ENCODE results near the gene ZNF605. TPM values are rescaled to one million over a fixed set of nuclear protein-coding genes. Genes with fewer than 3 reads are reported as not detected.

The ZNF605 gene
- total and polyA plus RNA-seq, 2 of the 4 experiments (the other 2 are of a cell fraction), result 3.6 to 9.9 TPM

- Histone ChIP-seq H3K56ac (ENCODE audit: extremely low read depth, insufficient read depth, low read length) (no peak overlapping the region), H4K5ac (ENCODE audit: low read depth, low read length) (no peak overlapping the region), H3K9ac (ENCODE audit: low read depth, low read length) (no peak overlapping the region), H2BK15ac (ENCODE audit: low read depth, low read length) (no peak overlapping the region), H3K4ac (ENCODE audit: low read depth, low read length) (no peak overlapping the region), H3K27me3 (ENCODE audit: control insufficient read depth, insufficient read depth, low read length) (no peaks in the 10 kb centered on the region), H3K18ac (ENCODE audit: low read depth, low read length) (no peak overlapping the region), H2AK5ac (ENCODE audit: low read depth, low read length) (no peak overlapping the region), H3K9me1 (ENCODE audit: insufficient read depth, low read length) (no peaks in the 10 kb centered on the region), H3K36me3 (ENCODE audit: control insufficient read depth, insufficient read depth, low read length) (peaks cover 34% of the 10 kb centered on the region), H4K20me1 (ENCODE audit: insufficient read depth, low read length) (no peaks in the 10 kb centered on the region), H3K14ac (replicated peaks; ENCODE audit: low read depth, low read length) (no peak overlapping the region), H3K9me3 (ENCODE audit: control insufficient read depth, insufficient read depth, low read length) (peaks cover 68% of the 10 kb centered on the region), H2AFZ (replicated peaks; ENCODE audit: low read length, poor library complexity) (no peak overlapping the region), H2BK5ac (ENCODE audit: low read depth, low read length, poor library complexity, severe bottlenecking) (no peak overlapping the region), H4K8ac (ENCODE audit: low read depth in 2 of 2, low read length in 2 of 2) (no peak overlapping the region), H3K27ac (ENCODE audit: insufficient read depth, low read length) (no peak overlapping the region), H2BK20ac (ENCODE audit: low read depth, low read length) (no peak overlapping the region), H3K4me2 (ENCODE audit: low read depth, low read length) (no peak overlapping the region), H3K4me1 (ENCODE audit: control insufficient read depth, insufficient read depth, low read length) (peaks cover 6% of the 10 kb centered on the region), H3K79me1 (ENCODE audit: low read depth in 1 of 2, low read length in 2 of 2) (peaks cover 25 to 56% of the 10 kb centered on the region in 2 experiments), H3K23ac (ENCODE audit: low read depth, low read length) (no peak overlapping the region), H2BK120ac (ENCODE audit: low read depth, low read length) (no peak overlapping the region), H4K91ac (ENCODE audit: insufficient read depth, low read depth, low read length) (no peak overlapping the region), H3K4me3 (ENCODE audit: insufficient read depth, low read depth, low read length) (no peak overlapping the region), H2AK9ac (replicated peaks; ENCODE audit: low read depth, low read length, poor library complexity) (no peak overlapping the region)
- 97% methylated on average over 27 of the region's 27 CpGs; no CpG with 5 or more reads in 1 of the 2 experiments for WGBS, 2 experiments (ENCODE audit: extremely low coverage in 2 of 2, insufficient read length in 1 of 2)
- CTCF ChIA-PET, result no interaction called here
- POLR2A ChIA-PET (ENCODE audit: unreplicated experiment), result no interaction called here
- no peak for TF ChIP-seq CTCF (conservative IDR thresholded peaks at IDR 0.05; ENCODE audit: low read depth, low read length)
- no peak for TF ChIP-seq RCOR1 (IDR thresholded peaks at IDR 0.05; ENCODE audit: insufficient replicate concordance, low read length)
- TF ChIP-seq RFX5 (IDR thresholded peaks at IDR 0.05; ENCODE audit: low read depth, low read length), result no peak
- no peak for TF ChIP-seq CHD1 (IDR thresholded peaks at IDR 0.05; ENCODE audit: low read depth, low read length)
- no peak for TF ChIP-seq FOS (IDR thresholded peaks at IDR 0.05; ENCODE audit: low read depth, low read length)
- TF ChIP-seq MAZ (IDR thresholded peaks at IDR 0.05; ENCODE audit: borderline replicate concordance, low read depth, low read length), result no peak
- no peak for TF ChIP-seq USF2 (IDR thresholded peaks at IDR 0.05; ENCODE audit: low read depth, low read length)
- TF ChIP-seq ELK1 (IDR thresholded peaks at IDR 0.05; ENCODE audit: borderline replicate concordance, low read depth, low read length), result no peak
- TF ChIP-seq NFE2L2 (IDR thresholded peaks at IDR 0.05; ENCODE audit: low read depth, low read length), result no peak
- TF ChIP-seq MXI1 (IDR thresholded peaks at IDR 0.05; ENCODE audit: borderline replicate concordance, low read depth, low read length), result no peak
- TF ChIP-seq MAFK (IDR thresholded peaks at IDR 0.05; ENCODE audit: low read depth, low read length), result no peak
- no peak for TF ChIP-seq RAD21 (IDR thresholded peaks at IDR 0.05; ENCODE audit: low read length)
- no peak for TF ChIP-seq CEBPB (IDR thresholded peaks at IDR 0.05; ENCODE audit: low read depth, low read length)
- no peak for TF ChIP-seq BHLHE40 (IDR thresholded peaks at IDR 0.05; ENCODE audit: low read depth, low read length)
- TF ChIP-seq POLR2A (IDR thresholded peaks at IDR 0.05; ENCODE audit: low read depth, low read length), result no peak
- BruUV-seq (replicated peaks), result no TSS peak
- ATAC-seq (ENCODE audit: low read depth) (no peak), DNase-seq (no peak)
- dilution Hi-C loops (cut with HindIII; ENCODE audit: low sequenced_read_pairs, unreplicated experiment), result no loop called here
- in situ Hi-C loops (cut with MboI; ENCODE audit: low sequenced_read_pairs), result no loop called here
- intact Hi-C loops (cut with micrococcal nuclease), result no loop called here
These were observed 5.1 kb downstream of the ZNF605 start for GRCh38 chr12:132950844-132951535.

Measured in IMR-90 (cell line).